ENCODE measurements around the gene CYB5RL. TPM values are rescaled to one million over a fixed set of nuclear protein-coding genes. Genes with fewer than 3 reads are reported as not detected.

Gene CYB5RL
- total and polyA plus RNA-seq, 2 experiments from 2014 or later = 4.5 to 7.5 TPM

DNA sequence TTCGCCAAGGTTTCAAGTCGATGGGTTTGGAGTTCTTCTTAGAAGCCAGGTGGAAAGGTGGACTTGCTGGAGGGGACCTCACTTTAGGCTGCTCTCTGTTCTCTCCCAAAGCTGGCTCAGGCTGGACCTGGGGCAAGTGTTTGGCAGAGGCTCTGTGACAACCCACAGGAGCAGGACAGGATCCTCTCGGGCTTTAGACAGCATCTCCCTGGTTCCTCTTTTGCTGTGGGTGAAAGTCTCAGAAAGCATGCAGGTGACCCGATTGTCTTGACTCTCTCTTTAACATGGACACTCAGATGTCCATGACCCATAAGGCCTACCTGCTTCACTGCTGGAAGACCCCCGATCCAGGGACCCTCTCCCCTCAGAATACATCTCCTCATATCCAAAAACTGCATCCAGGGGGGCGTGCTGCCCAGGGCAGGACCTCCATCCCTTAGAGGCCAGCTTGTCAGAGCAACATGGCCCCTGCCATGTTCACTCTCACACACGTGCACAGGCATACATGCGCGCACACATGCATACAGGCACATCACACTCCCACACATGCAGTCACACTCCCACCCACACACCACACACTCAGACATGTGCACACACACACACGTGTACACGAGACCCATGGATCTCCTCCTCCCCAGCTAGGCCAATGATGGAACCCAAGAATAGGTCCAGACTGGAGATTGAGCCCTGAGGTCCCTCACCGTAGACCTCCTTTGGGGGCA, 21.4 kb upstream of the CYB5RL start:
- peaks cover 2% of the 10 kb centered on the region for H4K20me1 ChIP-seq (ENCODE audit: insufficient read depth, poor library complexity, severe bottlenecking)
- no peaks in the 10 kb centered on the region for H3K36me3 ChIP-seq (replicated peaks; ENCODE audit: insufficient read depth, low read depth)
- H3K4me2 ChIP-seq = no peak overlapping the region

GRCh38 chr1:54220004-54220811, 20.4 kb upstream of the CYB5RL start:
- TF ChIP-seq, protein P1, sequence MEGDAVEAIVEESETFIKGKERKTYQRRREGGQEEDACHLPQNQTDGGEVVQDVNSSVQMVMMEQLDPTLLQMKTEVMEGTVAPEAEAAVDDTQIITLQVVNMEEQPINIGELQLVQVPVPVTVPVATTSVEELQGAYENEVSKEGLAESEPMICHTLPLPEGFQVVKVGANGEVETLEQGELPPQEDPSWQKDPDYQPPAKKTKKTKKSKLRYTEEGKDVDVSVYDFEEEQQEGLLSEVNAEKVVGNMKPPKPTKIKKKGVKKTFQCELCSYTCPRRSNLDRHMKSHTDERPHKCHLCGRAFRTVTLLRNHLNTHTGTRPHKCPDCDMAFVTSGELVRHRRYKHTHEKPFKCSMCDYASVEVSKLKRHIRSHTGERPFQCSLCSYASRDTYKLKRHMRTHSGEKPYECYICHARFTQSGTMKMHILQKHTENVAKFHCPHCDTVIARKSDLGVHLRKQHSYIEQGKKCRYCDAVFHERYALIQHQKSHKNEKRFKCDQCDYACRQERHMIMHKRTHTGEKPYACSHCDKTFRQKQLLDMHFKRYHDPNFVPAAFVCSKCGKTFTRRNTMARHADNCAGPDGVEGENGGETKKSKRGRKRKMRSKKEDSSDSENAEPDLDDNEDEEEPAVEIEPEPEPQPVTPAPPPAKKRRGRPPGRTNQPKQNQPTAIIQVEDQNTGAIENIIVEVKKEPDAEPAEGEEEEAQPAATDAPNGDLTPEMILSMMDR (IDR thresholded peaks at IDR 0.05; ENCODE audit: poor library complexity) = no peak
- TF ChIP-seq EZH2phosphoT487 (IDR thresholded peaks at IDR 0.05; ENCODE audit: low read depth, severe bottlenecking, unreplicated experiment) = no peak
- no peak for TF ChIP-seq EZH2 (IDR thresholded peaks at IDR 0.05; ENCODE audit: borderline replicate concordance)
- no peak overlapping the region for H2AFZ ChIP-seq
- no peaks in the 10 kb centered on the region for H3K36me3 ChIP-seq (replicated peaks; ENCODE audit: insufficient read depth, low read depth)
- peak; percentile 33 for DNase-seq (ENCODE audit: low spot score)
- H3K27me3 ChIP-seq = no peaks in the 10 kb centered on the region
- H4K20me1 ChIP-seq (ENCODE audit: insufficient read depth, poor library complexity, severe bottlenecking) = peaks cover 2% of the 10 kb centered on the region
- H3K9me3 ChIP-seq (ENCODE audit: low read depth) = no peaks in the 10 kb centered on the region
- peak overlapping the region; percentile 59 for H3K27ac ChIP-seq
- no peaks in the 10 kb centered on the region for H3K79me2 ChIP-seq
- H3K9me2 ChIP-seq (replicated peaks; ENCODE audit: insufficient read depth) = no peaks in the 10 kb centered on the region
- peaks cover 5% of the 10 kb centered on the region for H3K4me1 ChIP-seq (ENCODE audit: insufficient read depth)
- H3K4me2 ChIP-seq = peak overlapping the region; percentile 12
- H3K4me3 ChIP-seq = no peak overlapping the region
- 65% methylated on average over 18 of the region's 18 CpGs for WGBS (ENCODE audit: low lambda C conversion rate, missing lambda C conversion rate)

More for the DNA sequence above, 21.4 kb upstream of the CYB5RL start:
- TF ChIP-seq EZH2 (IDR thresholded peaks at IDR 0.05; ENCODE audit: borderline replicate concordance) (no peak), EZH2phosphoT487 (IDR thresholded peaks at IDR 0.05; ENCODE audit: low read depth, severe bottlenecking, unreplicated experiment) (no peak)
- TF ChIP-seq, protein P1 (IDR thresholded peaks at IDR 0.05; ENCODE audit: poor library complexity) = no peak
- Histone ChIP-seq H3K9me3 (ENCODE audit: low read depth) (no peaks in the 10 kb centered on the region), H3K79me2 (no peaks in the 10 kb centered on the region), H3K27me3 (no peaks in the 10 kb centered on the region), H3K4me3 (no peak overlapping the region), H2AFZ (no peak overlapping the region), H3K4me1 (ENCODE audit: insufficient read depth) (peaks cover 5% of the 10 kb centered on the region), H3K9me2 (replicated peaks; ENCODE audit: insufficient read depth) (no peaks in the 10 kb centered on the region), H3K27ac (peak overlapping the region; percentile 59)
- 96% methylated on average over 12 of the region's 12 CpGs for WGBS (ENCODE audit: low lambda C conversion rate, missing lambda C conversion rate)
- no peak for DNase-seq (ENCODE audit: low spot score)

- H2AFZ ChIP-seq = no peak overlapping the region
- peak overlapping the region; percentile 59 for H3K27ac ChIP-seq
- TF ChIP-seq, protein P1 (IDR thresholded peaks at IDR 0.05; ENCODE audit: poor library complexity) = no peak
- no peak for TF ChIP-seq EZH2phosphoT487 (IDR thresholded peaks at IDR 0.05; ENCODE audit: low read depth, severe bottlenecking, unreplicated experiment)
- TF ChIP-seq EZH2 (IDR thresholded peaks at IDR 0.05; ENCODE audit: borderline replicate concordance) = no peak
- H3K9me2 ChIP-seq (replicated peaks; ENCODE audit: insufficient read depth) = no peaks in the 10 kb centered on the region
- no peak overlapping the region for H3K4me3 ChIP-seq
- H3K27me3 ChIP-seq = no peaks in the 10 kb centered on the region
- WGBS (ENCODE audit: low lambda C conversion rate, missing lambda C conversion rate) = 79% methylated on average over 3 of the region's 3 CpGs
- no peaks in the 10 kb centered on the region for H3K36me3 ChIP-seq (replicated peaks; ENCODE audit: insufficient read depth, low read depth)
- peaks cover 5% of the 10 kb centered on the region for H3K4me1 ChIP-seq (ENCODE audit: insufficient read depth)
- no peaks in the 10 kb centered on the region for H4K20me1 ChIP-seq (ENCODE audit: insufficient read depth, poor library complexity, severe bottlenecking)
- no peak overlapping the region for H3K4me2 ChIP-seq
- H3K9me3 ChIP-seq (ENCODE audit: low read depth) = no peaks in the 10 kb centered on the region
- no peaks in the 10 kb centered on the region for H3K79me2 ChIP-seq
- no peak for DNase-seq (ENCODE audit: low spot score)
These were observed 19.8 kb upstream of the CYB5RL start for GRCh38 chr1:54219688-54220003.
